ENCODE measurements around the gene PTS.
A peak's percentile ranks its signal among the peaks of the same experiment; 100 is the strongest.

The PTS gene

GRCh38 chr11:112266410-112266778 is 40.2 kb downstream of the PTS start:
- no peak for DNase-seq

DNA sequence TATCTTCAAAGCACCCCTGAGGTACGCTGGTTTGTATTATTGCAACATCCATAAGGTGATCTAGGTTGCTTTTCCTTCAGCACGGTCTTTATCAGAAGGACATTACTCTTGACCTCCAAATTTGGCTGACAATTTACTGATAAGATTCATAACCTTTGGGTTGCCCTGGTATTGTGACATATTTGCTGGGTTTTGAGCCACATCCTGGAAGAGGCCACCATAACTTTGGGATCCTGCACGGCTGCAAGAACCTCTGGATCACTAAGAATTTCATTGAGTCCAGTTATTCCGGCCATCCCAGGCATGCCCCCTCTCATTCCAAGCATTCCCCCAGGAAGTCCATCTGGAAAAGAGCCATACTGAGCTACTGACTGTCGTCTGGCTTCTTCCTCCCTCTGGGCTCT is 41.0 kb downstream of the PTS start:
- DNase-seq: no peak

- no peak for DNase-seq
These were observed 42.2 kb downstream of the PTS start for GRCh38 chr11:112268406-112268805.

GRCh38 chr11:112269139-112269538 is 42.9 kb downstream of the PTS start:
- DNase-seq: no peak

GRCh38 chr11:112270551-112271180 is 44.4 kb downstream of the PTS start:
- no peak for DNase-seq

GRCh38 chr11:112271242-112271641 is 45.0 kb downstream of the PTS start:
- DNase-seq: no peak

DNA sequence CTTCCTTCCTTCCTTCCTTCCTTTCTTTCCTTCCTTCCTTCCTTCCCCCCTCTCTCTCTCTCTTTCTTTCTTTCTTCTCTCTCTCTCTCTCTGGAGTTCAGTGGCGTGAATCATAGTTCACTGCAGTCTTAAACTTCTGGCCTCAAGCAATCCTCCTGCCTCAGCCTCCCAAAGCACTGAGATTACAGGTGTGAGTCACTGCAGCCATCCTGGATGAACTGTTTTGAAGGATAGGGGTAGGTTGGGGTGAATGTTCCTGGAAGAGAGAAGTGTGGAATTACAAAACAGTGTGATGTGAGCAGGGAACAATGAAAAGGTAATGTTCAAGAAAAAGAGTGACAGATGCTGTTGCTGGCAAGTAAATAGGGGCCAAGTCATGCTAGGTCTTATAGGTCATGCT is 46.8 kb downstream of the PTS start:
- no peak for DNase-seq

DNA sequence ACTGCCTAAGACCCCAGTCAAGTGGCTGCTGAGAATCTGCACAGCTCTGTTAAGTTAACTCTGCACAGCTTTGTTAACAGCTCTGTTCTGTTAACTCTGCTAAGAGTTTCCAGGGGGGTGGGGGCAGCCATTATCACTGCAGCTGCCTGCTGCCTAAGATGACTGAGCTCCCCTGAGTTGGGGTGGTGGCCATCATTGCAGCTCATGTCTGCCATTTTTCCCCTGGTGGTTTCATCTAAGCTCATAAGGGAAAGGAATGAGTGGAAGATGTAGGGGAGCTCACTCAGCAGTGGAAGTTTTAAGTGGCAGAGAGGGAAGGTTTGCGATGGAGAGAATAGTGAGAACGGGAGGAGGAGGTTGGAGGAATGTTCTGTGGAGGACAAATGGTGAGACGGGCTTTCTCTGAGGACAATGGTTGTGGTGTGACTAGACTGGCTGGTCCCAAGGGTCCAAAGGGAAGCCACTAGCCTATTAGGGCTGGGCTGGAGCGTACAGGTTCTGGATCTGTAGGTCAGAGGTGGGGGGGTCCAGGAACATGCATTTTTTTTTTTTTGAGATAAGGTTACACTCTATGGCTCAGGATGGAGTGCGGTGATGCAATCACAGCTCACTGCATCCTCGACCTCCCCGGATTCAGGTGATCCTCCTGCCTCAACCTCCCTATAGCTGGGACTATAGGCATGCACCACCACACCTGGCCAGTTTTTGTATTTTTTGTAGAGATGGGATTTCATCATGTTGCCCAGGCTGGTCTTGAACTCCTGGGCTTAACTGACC is 48.0 kb downstream of the PTS start:
- DNase-seq: no peak

DNA sequence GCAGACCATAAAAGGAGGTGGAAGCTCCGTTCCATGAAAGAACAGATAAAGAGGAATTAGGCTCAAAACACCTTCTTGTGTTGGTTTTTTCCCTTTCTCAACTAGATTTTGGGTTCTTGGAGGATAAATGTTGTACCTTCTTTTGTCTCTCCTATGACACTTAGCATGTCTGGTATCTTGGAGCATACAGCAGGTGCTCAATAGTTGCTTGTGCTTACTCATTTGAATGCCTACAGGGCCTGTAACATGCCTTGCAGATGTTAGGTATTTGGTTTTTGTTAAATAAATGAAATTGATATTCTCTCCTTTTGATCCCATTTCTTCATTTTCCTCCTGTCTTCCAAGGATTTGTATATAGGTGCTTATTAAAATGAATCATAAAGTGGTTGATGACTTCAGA is 50.8 kb downstream of the PTS start:
- no peak for DNase-seq

GRCh38 chr11:112277941-112278340 is 51.7 kb downstream of the PTS start:
- DNase-seq: no peak

DNA sequence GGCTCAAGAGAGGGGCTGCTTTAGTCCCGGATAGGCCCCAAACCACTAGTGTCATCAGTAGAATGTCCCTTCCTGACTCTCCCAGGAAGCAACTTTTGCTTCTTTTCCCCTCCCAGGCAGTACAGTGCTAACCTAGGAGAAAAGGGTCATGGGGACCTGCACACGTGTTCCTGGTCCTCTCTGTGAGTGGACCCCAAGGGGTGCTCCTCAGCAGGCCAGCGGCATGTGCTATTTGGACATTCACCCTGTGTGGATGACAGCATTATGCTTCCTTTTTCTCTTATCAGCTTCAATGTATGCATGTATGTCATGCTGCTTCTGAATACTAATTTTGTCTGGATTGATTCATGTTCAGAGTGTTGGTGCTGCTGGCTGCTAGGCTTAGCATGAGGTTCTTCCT is 52.6 kb downstream of the PTS start:
- no peak for DNase-seq

DNA sequence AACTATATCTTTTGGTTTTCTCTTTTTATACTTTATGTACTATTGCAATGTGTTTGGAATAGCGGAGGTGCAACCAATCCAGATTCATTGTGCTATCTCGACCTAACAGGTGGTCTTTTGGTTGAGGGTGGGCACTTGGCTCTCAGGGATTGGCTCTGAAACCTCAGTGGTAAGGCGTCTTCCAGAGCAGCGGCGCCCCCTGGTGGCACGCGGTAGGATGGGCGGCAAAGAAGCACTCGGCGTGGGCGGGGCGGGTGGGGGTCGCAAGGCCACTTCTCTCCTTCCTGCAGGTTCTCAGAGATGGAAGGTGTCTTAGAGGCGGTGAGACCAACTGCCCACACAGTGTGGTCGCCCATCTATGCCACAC is 53.7 kb downstream of the PTS start:
- DNase-seq: peak; percentile 81

DNA sequence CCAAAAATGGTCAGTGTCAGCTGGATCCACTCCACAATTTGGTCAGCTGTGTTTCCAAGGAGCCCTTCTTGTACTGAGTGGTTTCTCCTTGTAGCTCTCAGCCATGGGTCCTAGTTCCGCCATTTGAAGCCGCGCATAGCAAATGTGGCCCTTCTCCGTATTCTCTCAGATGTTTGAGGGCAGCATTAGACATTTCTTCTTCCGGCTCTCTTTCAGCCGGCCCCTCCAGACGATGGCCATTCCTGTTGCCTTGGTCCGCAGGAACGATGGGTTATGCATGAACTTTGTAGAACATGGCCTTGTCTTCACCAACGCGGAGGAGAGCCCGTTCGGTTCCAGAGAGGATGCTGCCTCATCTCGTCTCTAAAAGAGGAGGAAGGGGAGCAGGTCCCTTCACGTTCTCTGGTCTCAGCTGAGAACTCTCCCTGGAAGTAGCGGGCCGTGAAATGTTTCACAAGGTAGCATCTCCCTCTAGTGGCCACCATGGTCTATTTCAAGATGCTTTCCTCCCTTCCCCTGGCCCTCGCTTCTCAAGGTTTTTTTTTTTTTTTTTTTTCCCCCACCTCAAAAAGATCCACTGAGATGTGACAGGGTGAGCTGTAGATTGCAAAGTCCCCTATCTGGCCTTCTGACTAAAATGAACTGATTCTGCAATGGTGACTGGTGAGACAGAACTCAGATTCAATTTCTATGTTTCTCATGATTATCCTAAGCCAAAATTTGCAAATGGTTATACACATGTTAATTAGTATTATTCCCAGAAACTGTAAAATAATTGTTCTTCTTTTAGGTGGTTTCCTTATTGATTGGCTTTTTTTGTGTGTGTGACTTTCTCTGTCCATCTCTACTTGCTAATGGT is 54.3 kb downstream of the PTS start:
- DNase-seq: peak; percentile 44

- no peak for DNase-seq
These were observed 55.5 kb downstream of the PTS start for GRCh38 chr11:112281726-112282125.

Measured in stimulated activated CD4-positive, alpha-beta T cell treated with anti-CD3 and anti-CD28 coated beads, Interleukin-4, amount 100 ng/mL, for 1 hour (primary cell).